ENCODE measurements around the gene MELK. TPM values are rescaled to one million over a fixed set of nuclear protein-coding genes. Genes with fewer than 3 reads are reported as not detected.

Gene MELK
- total and polyA plus RNA-seq, 2 of the 13 experiments (the other 11 are each of a cell fraction or from before 2014, with no cell fraction given) = 16.7 to 50.4 TPM

DNA sequence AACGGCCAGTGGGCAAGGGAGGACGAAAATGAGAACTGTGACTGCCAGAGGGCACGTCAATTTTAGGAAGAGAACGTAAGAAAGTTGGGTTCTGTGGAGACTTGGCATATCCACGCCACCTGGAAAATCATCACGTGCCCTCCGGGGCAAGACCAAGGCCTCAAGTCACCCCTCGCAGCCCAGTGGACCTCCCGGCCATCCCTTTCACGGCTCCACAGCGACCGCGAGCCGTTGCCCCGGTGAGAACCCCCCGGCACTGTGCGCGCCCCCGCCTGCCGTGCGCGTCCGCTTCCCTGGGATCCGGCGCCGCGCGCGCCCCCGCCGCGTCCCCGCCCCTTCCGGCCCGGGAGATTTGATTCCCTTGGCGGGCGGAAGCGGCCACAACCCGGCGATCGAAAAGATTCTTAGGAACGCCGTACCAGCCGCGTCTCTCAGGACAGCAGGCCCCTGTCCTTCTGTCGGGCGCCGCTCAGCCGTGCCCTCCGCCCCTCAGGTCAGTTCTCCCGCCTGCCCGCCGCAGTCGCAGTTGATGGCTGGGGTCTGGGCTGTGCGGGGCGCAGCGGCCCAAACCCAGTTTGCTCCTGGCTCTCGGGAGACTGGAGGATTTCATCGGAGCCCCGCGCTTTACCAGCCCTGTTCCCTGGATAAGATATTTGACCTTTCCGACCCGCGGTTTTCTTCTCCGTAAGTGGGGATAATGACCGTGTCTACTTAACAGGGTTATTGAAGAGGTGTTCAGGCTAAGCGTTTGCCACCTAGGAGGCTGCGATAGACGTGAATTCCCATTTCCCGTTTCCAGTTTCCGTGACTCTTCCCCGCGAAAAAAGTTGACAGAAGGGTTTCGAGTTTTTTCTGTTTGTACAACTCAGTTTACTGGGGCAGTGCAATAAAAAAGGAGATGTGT lies at the start of gene MELK (continued):
- TF ChIP-seq ELF1 (CRISPR knock-in tag; IDR thresholded peaks at IDR 0.05) (peak; percentile 57), ZNF33A (CRISPR knock-in tag; IDR thresholded peaks at IDR 0.05; ENCODE audit: borderline replicate concordance) (no peak), ZNF780A (CRISPR knock-in tag; IDR thresholded peaks at IDR 0.05) (0 out of 2 replicates have a peak, but pooled peaks have one; percentile 50), ZNF839 (CRISPR knock-in tag; IDR thresholded peaks at IDR 0.05; ENCODE audit: borderline replicate concordance) (no peak), RFX3 (CRISPR knock-in tag; IDR thresholded peaks at IDR 0.05) (no peak), FOXA1 (IDR thresholded peaks at IDR 0.05) (no peak), FOXA1 (CRISPR knock-in tag; IDR thresholded peaks at IDR 0.05) (no peak), XBP1 (CRISPR knock-in tag; IDR thresholded peaks at IDR 0.05) (no peak), ZNF598 (CRISPR knock-in tag; IDR thresholded peaks at IDR 0.05; ENCODE audit: borderline replicate concordance) (no peak; the same call in 1 of the 2 replicates), TAF15 (IDR thresholded peaks at IDR 0.05; ENCODE audit: low read depth, low read length, poor library complexity, severe bottlenecking) (no peak), ZFP36L1 (CRISPR knock-in tag; IDR thresholded peaks at IDR 0.05) (peak; percentile 90; the same call in 1 of the 2 replicates), RFX1 (IDR thresholded peaks at IDR 0.05) (no peak), PAF1 (CRISPR knock-in tag; IDR thresholded peaks at IDR 0.05) (no peak), NR2C2 (CRISPR knock-in tag; IDR thresholded peaks at IDR 0.05; ENCODE audit: borderline replicate concordance) (peak; percentile 33; the same call in 1 of the 2 replicates), SATB2 (CRISPR knock-in tag; IDR thresholded peaks at IDR 0.05) (no peak), RAD51 (IDR thresholded peaks at IDR 0.05; ENCODE audit: borderline replicate concordance) (no peak)
- TF ChIP-seq, protein P1, sequence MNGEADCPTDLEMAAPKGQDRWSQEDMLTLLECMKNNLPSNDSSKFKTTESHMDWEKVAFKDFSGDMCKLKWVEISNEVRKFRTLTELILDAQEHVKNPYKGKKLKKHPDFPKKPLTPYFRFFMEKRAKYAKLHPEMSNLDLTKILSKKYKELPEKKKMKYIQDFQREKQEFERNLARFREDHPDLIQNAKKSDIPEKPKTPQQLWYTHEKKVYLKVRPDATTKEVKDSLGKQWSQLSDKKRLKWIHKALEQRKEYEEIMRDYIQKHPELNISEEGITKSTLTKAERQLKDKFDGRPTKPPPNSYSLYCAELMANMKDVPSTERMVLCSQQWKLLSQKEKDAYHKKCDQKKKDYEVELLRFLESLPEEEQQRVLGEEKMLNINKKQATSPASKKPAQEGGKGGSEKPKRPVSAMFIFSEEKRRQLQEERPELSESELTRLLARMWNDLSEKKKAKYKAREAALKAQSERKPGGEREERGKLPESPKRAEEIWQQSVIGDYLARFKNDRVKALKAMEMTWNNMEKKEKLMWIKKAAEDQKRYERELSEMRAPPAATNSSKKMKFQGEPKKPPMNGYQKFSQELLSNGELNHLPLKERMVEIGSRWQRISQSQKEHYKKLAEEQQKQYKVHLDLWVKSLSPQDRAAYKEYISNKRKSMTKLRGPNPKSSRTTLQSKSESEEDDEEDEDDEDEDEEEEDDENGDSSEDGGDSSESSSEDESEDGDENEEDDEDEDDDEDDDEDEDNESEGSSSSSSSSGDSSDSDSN (CRISPR knock-in tag; IDR thresholded peaks at IDR 0.05) = peak; percentile 85
- TF ChIP-seq, protein P2, sequence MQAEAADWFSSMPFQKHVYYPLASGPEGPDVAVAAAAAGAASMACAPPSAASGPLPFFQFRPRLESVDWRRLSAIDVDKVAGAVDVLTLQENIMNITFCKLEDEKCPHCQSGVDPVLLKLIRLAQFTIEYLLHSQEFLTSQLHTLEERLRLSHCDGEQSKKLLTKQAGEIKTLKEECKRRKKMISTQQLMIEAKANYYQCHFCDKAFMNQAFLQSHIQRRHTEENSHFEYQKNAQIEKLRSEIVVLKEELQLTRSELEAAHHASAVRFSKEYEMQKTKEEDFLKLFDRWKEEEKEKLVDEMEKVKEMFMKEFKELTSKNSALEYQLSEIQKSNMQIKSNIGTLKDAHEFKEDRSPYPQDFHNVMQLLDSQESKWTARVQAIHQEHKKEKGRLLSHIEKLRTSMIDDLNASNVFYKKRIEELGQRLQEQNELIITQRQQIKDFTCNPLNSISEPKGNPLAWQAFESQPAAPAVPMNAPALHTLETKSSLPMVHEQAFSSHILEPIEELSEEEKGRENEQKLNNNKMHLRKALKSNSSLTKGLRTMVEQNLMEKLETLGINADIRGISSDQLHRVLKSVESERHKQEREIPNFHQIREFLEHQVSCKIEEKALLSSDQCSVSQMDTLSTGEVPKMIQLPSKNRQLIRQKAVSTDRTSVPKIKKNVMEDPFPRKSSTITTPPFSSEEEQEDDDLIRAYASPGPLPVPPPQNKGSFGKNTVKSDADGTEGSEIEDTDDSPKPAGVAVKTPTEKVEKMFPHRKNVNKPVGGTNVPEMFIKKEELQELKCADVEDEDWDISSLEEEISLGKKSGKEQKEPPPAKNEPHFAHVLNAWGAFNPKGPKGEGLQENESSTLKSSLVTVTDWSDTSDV (CRISPR knock-in tag; IDR thresholded peaks at IDR 0.05) = peak; percentile 86; the same call in 1 of the 2 replicates
- TF ChIP-seq, protein P3, sequence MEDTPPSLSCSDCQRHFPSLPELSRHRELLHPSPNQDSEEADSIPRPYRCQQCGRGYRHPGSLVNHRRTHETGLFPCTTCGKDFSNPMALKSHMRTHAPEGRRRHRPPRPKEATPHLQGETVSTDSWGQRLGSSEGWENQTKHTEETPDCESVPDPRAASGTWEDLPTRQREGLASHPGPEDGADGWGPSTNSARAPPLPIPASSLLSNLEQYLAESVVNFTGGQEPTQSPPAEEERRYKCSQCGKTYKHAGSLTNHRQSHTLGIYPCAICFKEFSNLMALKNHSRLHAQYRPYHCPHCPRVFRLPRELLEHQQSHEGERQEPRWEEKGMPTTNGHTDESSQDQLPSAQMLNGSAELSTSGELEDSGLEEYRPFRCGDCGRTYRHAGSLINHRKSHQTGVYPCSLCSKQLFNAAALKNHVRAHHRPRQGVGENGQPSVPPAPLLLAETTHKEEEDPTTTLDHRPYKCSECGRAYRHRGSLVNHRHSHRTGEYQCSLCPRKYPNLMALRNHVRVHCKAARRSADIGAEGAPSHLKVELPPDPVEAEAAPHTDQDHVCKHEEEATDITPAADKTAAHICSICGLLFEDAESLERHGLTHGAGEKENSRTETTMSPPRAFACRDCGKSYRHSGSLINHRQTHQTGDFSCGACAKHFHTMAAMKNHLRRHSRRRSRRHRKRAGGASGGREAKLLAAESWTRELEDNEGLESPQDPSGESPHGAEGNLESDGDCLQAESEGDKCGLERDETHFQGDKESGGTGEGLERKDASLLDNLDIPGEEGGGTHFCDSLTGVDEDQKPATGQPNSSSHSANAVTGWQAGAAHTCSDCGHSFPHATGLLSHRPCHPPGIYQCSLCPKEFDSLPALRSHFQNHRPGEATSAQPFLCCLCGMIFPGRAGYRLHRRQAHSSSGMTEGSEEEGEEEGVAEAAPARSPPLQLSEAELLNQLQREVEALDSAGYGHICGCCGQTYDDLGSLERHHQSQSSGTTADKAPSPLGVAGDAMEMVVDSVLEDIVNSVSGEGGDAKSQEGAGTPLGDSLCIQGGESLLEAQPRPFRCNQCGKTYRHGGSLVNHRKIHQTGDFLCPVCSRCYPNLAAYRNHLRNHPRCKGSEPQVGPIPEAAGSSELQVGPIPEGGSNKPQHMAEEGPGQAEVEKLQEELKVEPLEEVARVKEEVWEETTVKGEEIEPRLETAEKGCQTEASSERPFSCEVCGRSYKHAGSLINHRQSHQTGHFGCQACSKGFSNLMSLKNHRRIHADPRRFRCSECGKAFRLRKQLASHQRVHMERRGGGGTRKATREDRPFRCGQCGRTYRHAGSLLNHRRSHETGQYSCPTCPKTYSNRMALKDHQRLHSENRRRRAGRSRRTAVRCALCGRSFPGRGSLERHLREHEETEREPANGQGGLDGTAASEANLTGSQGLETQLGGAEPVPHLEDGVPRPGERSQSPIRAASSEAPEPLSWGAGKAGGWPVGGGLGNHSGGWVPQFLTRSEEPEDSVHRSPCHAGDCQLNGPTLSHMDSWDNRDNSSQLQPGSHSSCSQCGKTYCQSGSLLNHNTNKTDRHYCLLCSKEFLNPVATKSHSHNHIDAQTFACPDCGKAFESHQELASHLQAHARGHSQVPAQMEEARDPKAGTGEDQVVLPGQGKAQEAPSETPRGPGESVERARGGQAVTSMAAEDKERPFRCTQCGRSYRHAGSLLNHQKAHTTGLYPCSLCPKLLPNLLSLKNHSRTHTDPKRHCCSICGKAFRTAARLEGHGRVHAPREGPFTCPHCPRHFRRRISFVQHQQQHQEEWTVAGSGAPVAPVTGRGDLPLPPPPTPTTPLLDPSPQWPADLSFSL (CRISPR knock-in tag; IDR thresholded peaks at IDR 0.05) = no peak
